ENCODE data around the gene CNNM3. TPM values are rescaled to one million over a fixed set of nuclear protein-coding genes. Genes with fewer than 3 reads are reported as not detected.

The CNNM3 gene
- total RNA-seq, 1 experiment from 2014 or later = 25.1 TPM

DNA sequence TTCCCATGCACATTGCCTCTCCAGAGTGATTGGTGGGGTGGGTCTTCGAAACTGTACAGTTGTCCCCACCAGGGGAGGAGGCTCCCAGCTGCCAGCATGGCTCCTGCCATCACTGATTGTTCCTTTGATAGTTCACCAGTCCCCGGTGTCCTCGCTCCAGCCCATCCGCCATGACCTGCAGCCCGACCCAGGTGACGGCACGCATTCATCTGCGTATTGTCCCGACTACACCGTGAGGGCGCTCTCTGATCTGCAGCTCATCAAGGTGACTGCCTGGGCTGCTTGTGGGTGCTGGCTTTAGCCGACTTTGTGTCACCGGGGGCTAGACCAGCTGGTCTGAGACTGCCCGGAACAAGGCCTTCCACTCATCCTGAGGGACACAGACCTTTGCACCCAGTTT is 12.4 kb downstream of the CNNM3 start:
- CTCF ChIA-PET = no interaction called here
- Mint-ChIP-seq H3K4me1 (ENCODE audit: low read depth, unreplicated experiment) (peaks cover 19% of the 10 kb centered on the region), H3K4me3 (ENCODE audit: low read depth, unreplicated experiment) (no peak overlapping the region), H3K9me3 (ENCODE audit: low read depth, unreplicated experiment) (no peaks in the 10 kb centered on the region), H3K36me3 (ENCODE audit: insufficient read depth, unreplicated experiment) (peaks cover 28% of the 10 kb centered on the region), H3K27ac (ENCODE audit: unreplicated experiment) (no peak overlapping the region), H3K27me3 (ENCODE audit: unreplicated experiment) (no peaks in the 10 kb centered on the region)
- TF ChIP-seq, protein P1, sequence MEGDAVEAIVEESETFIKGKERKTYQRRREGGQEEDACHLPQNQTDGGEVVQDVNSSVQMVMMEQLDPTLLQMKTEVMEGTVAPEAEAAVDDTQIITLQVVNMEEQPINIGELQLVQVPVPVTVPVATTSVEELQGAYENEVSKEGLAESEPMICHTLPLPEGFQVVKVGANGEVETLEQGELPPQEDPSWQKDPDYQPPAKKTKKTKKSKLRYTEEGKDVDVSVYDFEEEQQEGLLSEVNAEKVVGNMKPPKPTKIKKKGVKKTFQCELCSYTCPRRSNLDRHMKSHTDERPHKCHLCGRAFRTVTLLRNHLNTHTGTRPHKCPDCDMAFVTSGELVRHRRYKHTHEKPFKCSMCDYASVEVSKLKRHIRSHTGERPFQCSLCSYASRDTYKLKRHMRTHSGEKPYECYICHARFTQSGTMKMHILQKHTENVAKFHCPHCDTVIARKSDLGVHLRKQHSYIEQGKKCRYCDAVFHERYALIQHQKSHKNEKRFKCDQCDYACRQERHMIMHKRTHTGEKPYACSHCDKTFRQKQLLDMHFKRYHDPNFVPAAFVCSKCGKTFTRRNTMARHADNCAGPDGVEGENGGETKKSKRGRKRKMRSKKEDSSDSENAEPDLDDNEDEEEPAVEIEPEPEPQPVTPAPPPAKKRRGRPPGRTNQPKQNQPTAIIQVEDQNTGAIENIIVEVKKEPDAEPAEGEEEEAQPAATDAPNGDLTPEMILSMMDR (IDR thresholded peaks at IDR 0.05; ENCODE audit: unreplicated experiment) = no peak
- intact Hi-C loops (cut with micrococcal nuclease; ENCODE audit: unreplicated experiment) = no loop called here
- no peak for DNase-seq
- BruUV-seq (replicated peaks) = no TSS peak

DNA sequence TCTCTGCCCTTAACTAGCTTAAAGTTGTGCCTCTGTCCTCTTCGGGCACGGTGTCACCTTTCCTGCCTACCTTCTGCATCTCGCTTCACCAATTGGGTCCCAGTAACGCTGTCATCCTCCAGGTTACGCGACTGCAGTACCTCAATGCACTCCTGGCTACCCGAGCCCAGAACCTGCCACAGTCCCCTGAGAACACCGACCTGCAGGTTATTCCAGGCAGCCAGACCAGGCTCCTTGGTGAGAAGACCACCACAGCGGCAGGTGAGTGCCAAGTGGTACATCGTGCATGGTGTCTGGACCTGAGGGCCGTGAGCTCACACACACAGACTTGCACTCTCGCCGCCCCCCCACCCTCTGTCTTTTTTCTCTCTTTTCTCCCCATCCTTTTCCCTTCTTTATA is 12.8 kb downstream of the CNNM3 start:
- BruUV-seq (replicated peaks) = no TSS peak
- no peaks in the 10 kb centered on the region for H3K27me3 Mint-ChIP-seq (ENCODE audit: unreplicated experiment)
- CTCF ChIA-PET = no interaction called here
- H3K27ac Mint-ChIP-seq (ENCODE audit: unreplicated experiment) = no peak overlapping the region
- peaks cover 20% of the 10 kb centered on the region for H3K4me1 Mint-ChIP-seq (ENCODE audit: low read depth, unreplicated experiment)
- H3K36me3 Mint-ChIP-seq (ENCODE audit: insufficient read depth, unreplicated experiment) = peaks cover 29% of the 10 kb centered on the region
- intact Hi-C loops (cut with micrococcal nuclease; ENCODE audit: unreplicated experiment) = no loop called here
- H3K9me3 Mint-ChIP-seq (ENCODE audit: low read depth, unreplicated experiment) = no peaks in the 10 kb centered on the region
- TF ChIP-seq, protein P1 (IDR thresholded peaks at IDR 0.05; ENCODE audit: unreplicated experiment) = no peak
- no peak overlapping the region for H3K4me3 Mint-ChIP-seq (ENCODE audit: low read depth, unreplicated experiment)
- DNase-seq = no peak

DNA sequence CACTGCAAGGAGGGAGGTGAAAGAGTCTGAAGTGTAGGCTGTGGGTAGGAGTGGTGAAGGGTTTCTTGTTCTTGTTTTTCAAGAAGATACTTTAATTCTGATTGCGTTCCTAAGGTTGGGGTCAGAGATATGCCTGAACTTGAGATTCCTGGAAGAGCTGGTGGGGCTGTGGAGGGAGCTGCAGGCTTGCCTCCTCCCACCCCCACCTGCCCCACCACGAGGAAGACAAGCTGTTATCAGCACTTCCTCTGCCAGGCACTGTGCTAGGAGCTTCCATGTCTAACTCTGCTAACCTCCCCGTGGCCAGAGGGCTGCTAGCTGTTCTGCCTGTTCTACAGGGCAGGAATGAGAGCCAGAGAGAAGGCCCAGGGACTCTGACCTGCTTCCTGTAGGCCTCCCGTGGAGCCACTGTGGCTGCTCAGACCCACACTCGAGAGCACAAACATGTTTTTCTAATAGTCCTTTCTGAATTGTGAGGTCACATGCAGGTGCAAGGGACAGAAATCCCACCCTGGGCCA is 14.0 kb downstream of the CNNM3 start:
- BruUV-seq (replicated peaks) = no TSS peak
- H3K36me3 Mint-ChIP-seq (ENCODE audit: insufficient read depth, unreplicated experiment) = peaks cover 29% of the 10 kb centered on the region
- no peaks in the 10 kb centered on the region for H3K27me3 Mint-ChIP-seq (ENCODE audit: unreplicated experiment)
- CTCF ChIA-PET = no interaction called here
- H3K27ac Mint-ChIP-seq (ENCODE audit: unreplicated experiment) = no peak overlapping the region
- no peak for DNase-seq
- no peaks in the 10 kb centered on the region for H3K9me3 Mint-ChIP-seq (ENCODE audit: low read depth, unreplicated experiment)
- peaks cover 20% of the 10 kb centered on the region for H3K4me1 Mint-ChIP-seq (ENCODE audit: low read depth, unreplicated experiment)
- intact Hi-C loops (cut with micrococcal nuclease; ENCODE audit: unreplicated experiment) = no loop called here
- no peak overlapping the region for H3K4me3 Mint-ChIP-seq (ENCODE audit: low read depth, unreplicated experiment)
- TF ChIP-seq, protein P1 (IDR thresholded peaks at IDR 0.05; ENCODE audit: unreplicated experiment) = no peak

DNA sequence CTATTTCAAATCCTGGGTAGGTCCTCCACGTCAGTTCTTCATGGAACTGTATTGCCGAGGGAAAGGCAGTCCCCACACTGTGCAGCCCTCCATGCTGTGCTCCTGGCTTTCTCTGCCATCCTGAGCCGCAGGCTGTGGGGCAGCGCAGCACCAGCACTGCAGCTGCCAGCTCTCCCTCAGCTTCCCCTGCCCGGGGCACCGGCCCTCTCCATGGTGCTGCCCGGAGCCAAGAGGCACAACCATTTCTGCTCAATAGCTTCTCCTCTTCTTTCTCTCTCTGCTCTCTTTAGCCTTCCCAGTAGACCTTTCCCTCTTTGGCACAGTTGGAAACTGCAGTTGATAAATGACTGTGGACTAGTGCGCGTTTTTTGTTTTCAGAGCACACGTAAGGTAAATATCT is 15.6 kb downstream of the CNNM3 start:
- CTCF ChIA-PET = interaction anchor here (1.7 kb wide), 1 partner anchor 26 kb away, joined by 9 read pairs; the partner anchor contains the start of gene ANKRD39
- intact Hi-C loops (cut with micrococcal nuclease; ENCODE audit: unreplicated experiment) = no loop called here
- BruUV-seq (replicated peaks) = no TSS peak
- DNase-seq = no peak
- peaks cover 29% of the 10 kb centered on the region for H3K36me3 Mint-ChIP-seq (ENCODE audit: insufficient read depth, unreplicated experiment)
- H3K27me3 Mint-ChIP-seq (ENCODE audit: unreplicated experiment) = no peaks in the 10 kb centered on the region
- no peak overlapping the region for H3K27ac Mint-ChIP-seq (ENCODE audit: unreplicated experiment)
- H3K4me3 Mint-ChIP-seq (ENCODE audit: low read depth, unreplicated experiment) = no peak overlapping the region
- TF ChIP-seq, protein P1 (IDR thresholded peaks at IDR 0.05; ENCODE audit: unreplicated experiment) = no peak
- peaks cover 20% of the 10 kb centered on the region for H3K4me1 Mint-ChIP-seq (ENCODE audit: low read depth, unreplicated experiment)
- H3K9me3 Mint-ChIP-seq (ENCODE audit: low read depth, unreplicated experiment) = no peaks in the 10 kb centered on the region

Measured in Calu3 (cell line).